A549 (cell line): ENCODE results near the gene IL36B.

Experiments
- BHLHE40 ChIP-seq: IDR thresholded peaks from 2 replicates; pipeline ENCODE4 v1.6.1; 2012; ENCODE audit warnings: low read depth, low read length, inconsistent platforms
- CTCF ChIP-seq: fragments of >200 bp; sonication (Bioruptor Twin); formaldehyde crosslinking; IDR thresholded peaks from 3 replicates; pipeline ENCODE4 v1.5.1; 2016
- HDAC2 ChIP-seq: fragments of 200-600 bp; sonication (generic); IDR thresholded peaks from 2 replicates; pipeline ENCODE4 v1.6.1; 2016
- HMGXB4 ChIP-seq: fragments of 250-450 bp; sonication (Bioruptor Pico); IDR thresholded peaks from 2 replicates; pipeline ENCODE4 v1.5.0; 2021; ENCODE audit warnings: mild to moderate bottlenecking, moderate library complexity, borderline replicate concordance
- HOXB5 ChIP-seq: fragments of 250-450 bp; sonication (Bioruptor Pico); IDR thresholded peaks from 2 replicates; pipeline ENCODE4 v1.5.0; 2020; ENCODE audit warnings: mild to moderate bottlenecking, moderate library complexity
- RCOR1 ChIP-seq: fragments of 150-350 bp; IDR thresholded peaks from 2 replicates; pipeline ENCODE4 v1.6.1; 2014; ENCODE audit warnings: antibody characterized with exemption, low read length, low read depth
- SREBF2 ChIP-seq: fragments of 450-650 bp; IDR thresholded peaks from 2 replicates; pipeline ENCODE4 v1.6.1; 2014; ENCODE audit warnings: mild to moderate bottlenecking, moderate library complexity
- ZFP36 ChIP-seq: fragments of 450-650 bp; IDR thresholded peaks from 2 replicates; pipeline ENCODE4 v1.6.1; 2014; ENCODE audit warnings: borderline replicate concordance; ENCODE audit not compliant: partially characterized antibody

DNA sequence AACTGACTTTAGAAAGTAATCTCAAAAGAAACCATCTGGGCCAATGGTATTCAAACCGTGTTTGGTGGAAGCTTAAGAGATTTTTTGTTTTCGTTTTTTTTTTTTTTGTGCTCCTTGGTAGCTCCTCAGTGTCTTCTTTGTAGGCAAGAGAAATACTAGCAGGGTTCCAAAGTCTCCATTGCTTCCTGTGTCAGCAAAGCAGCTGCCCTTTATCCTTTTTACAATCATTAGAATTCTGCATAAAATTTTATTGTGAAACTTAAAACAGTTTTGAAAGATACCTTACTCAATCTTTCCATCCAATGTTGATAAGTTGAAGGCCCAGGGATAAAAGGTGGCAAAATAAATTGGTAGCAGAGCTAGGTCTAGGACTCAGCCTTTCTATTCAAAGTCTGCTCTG, 15.6 kb upstream of the IL36B start:
- TF ChIP-seq RCOR1 = no peak
- TF ChIP-seq CTCF = no peak
- no peak for TF ChIP-seq SREBF2
- no peak for TF ChIP-seq HOXB5 (CRISPR knock-in tag)
- TF ChIP-seq HMGXB4 (CRISPR knock-in tag) = no peak
- TF ChIP-seq ZFP36 = no peak
- TF ChIP-seq BHLHE40 = no peak
- no peak for TF ChIP-seq HDAC2
